ENCODE results near the gene CLOCK. TPM values are rescaled to one million over a fixed set of nuclear protein-coding genes. Genes with fewer than 3 reads are reported as not detected.

CLOCK gene
- polyA plus RNA-seq, 2 of the 4 experiments (the other 2 are of a cell fraction) = 6.6 to 14.2 TPM

GRCh38 chr4:55424791-55425190, 121.9 kb downstream of the CLOCK start:
- CTCF ChIA-PET = no interaction called here
- no peak for TF ChIP-seq SMC3 (IDR thresholded peaks at IDR 0.05)
- Histone ChIP-seq H3K27ac (no peak overlapping the region), H3K4me2 (no peak overlapping the region), H3K4me3 (no peak overlapping the region), H3K4me1 (no peaks in the 10 kb centered on the region), H3K9me3 (no peaks in the 10 kb centered on the region)
- WGBS (ENCODE audit: missing lambda C conversion rate) = 91% methylated on average over 3 of the region's 3 CpGs
- no peak for ATAC-seq
- no peak for DNase-seq (ENCODE audit: low read depth in 1 of 2, low spot score in 1 of 2)
- POLR2A ChIA-PET = no interaction called here
- FAIRE-seq = no peak

- H3K9me3 ChIP-seq = no peaks in the 10 kb centered on the region
- no peak overlapping the region for H3K4me3 ChIP-seq
- TF ChIP-seq FOSL2 (IDR thresholded peaks at IDR 0.05) (no peak), FOSL2 (CRISPR knock-in tag; IDR thresholded peaks at IDR 0.05) (no peak), MAZ (IDR thresholded peaks at IDR 0.05; ENCODE audit: borderline replicate concordance, low read depth, low read length) (no peak), SMC3 (IDR thresholded peaks at IDR 0.05) (no peak), USF2 (IDR thresholded peaks at IDR 0.05) (no peak), REST (IDR thresholded peaks at IDR 0.05) (no peak), E2F6 (IDR thresholded peaks at IDR 0.05; ENCODE audit: borderline replicate concordance, low read depth) (no peak), CBX8 (IDR thresholded peaks at IDR 0.05) (no peak), HDAC2 (IDR thresholded peaks at IDR 0.05) (no peak), HOXB5 (CRISPR knock-in tag; IDR thresholded peaks at IDR 0.05) (no peak), BHLHE40 (IDR thresholded peaks at IDR 0.05; ENCODE audit: low read depth, low read length) (no peak), ZNF302 (CRISPR knock-in tag; IDR thresholded peaks at IDR 0.05) (no peak), CHD2 (IDR thresholded peaks at IDR 0.05; ENCODE audit: low read length, partially characterized antibody) (no peak), SREBF2 (IDR thresholded peaks at IDR 0.05) (no peak)
- H3K4me2 ChIP-seq = no peak overlapping the region
- POLR2A ChIA-PET = no interaction called here
- H3K4me1 ChIP-seq = no peaks in the 10 kb centered on the region
- FAIRE-seq (no peak), DNase-seq (ENCODE audit: low read depth in 1 of 2, low spot score in 1 of 2) (no peak), ATAC-seq (no peak)
- no peak overlapping the region for H3K27ac ChIP-seq
- WGBS (ENCODE audit: missing lambda C conversion rate) = 74% methylated on average over 3 of the region's 3 CpGs
- CTCF ChIA-PET = interaction anchor here (1.1 to 1.3 kb wide), 2 partner anchors 8 to 70 kb away, joined by 4 to 5 read pairs; partner anchors contain the start of gene SRD5A3
Measured at GRCh38 chr4:55416176-55416575, 130.5 kb downstream of the CLOCK start.

- H3K4me1 ChIP-seq = 0 out of 3 replicates have a peak, but pooled peaks cover 7% of the 10 kb centered on the region
- no peak overlapping the region for H3K27ac ChIP-seq
- TF ChIP-seq ZFP36 (IDR thresholded peaks at IDR 0.05; ENCODE audit: borderline replicate concordance, partially characterized antibody) (no peak), ESRRA (IDR thresholded peaks at IDR 0.05; ENCODE audit: borderline replicate concordance, low read length) (no peak), POLR2A (IDR thresholded peaks at IDR 0.05; ENCODE audit: low read length) (no peak), RCOR1 (IDR thresholded peaks at IDR 0.05; ENCODE audit: low read depth, low read length) (no peak), ZSCAN20 (CRISPR knock-in tag; IDR thresholded peaks at IDR 0.05) (no peak), KDM5A (IDR thresholded peaks at IDR 0.05) (no peak), PBX3 (IDR thresholded peaks at IDR 0.05) (no peak), MAZ (IDR thresholded peaks at IDR 0.05; ENCODE audit: borderline replicate concordance, low read depth, low read length) (no peak), REST (IDR thresholded peaks at IDR 0.05) (no peak), CEBPB (IDR thresholded peaks at IDR 0.05) (no peak), ZNF302 (CRISPR knock-in tag; IDR thresholded peaks at IDR 0.05) (no peak), CBX8 (IDR thresholded peaks at IDR 0.05) (no peak)
- no peaks in the 10 kb centered on the region for H3K9me3 ChIP-seq
- ATAC-seq = no peak
- FAIRE-seq = no peak
- CTCF ChIA-PET = no interaction called here
- no peak overlapping the region for H3K4me2 ChIP-seq
- 83% methylated on average over 6 of the region's 6 CpGs for WGBS (ENCODE audit: missing lambda C conversion rate)
- H3K4me3 ChIP-seq = no peak overlapping the region
- no peak for DNase-seq (ENCODE audit: low read depth in 1 of 2, low spot score in 1 of 2)
- POLR2A ChIA-PET = no interaction called here
Measured at GRCh38 chr4:55411621-55412020, 135.1 kb downstream of the CLOCK start.
